Measurements from ENCODE around the gene DMRTC1B.
"Not testable (repeated sequence)": the region's sequence is repeated elsewhere in the genome, so short reads cannot be mapped to it uniquely, and the experiment has no call there.

Gene DMRTC1B

DNA sequence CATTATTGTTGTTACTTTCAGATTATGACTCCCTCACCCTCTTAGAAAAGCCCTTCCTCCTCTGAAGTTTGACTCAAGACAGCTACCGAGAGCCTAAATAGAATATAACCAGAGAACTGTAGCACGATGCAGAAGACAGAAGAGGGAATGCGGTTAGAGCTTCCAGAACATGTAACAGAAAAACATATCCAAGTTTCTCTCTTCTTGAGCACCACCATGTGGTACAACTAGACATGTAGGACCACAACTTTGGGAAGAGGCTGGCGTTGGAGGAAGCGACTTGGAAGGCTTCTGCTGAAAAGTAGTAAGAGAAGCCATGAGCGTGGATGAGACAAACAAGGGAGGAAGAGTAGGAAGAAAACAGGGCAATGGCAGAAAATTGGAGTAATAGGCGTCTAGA lies 31.1 kb upstream of the DMRTC1B start:
- H2AFZ ChIP-seq (ENCODE audit: low read depth, low read length); H2BK15ac ChIP-seq (ENCODE audit: low read depth, poor library complexity, severe bottlenecking); H3K18ac ChIP-seq (ENCODE audit: low read depth in 1 of 2, low read length in 2 of 2); H2BK12ac ChIP-seq (ENCODE audit: low read length in 2 of 2); H3K4me2 ChIP-seq (ENCODE audit: low read length, poor library complexity, severe bottlenecking); H2BK120ac ChIP-seq (ENCODE audit: low read depth, low read length); H3K27me3 ChIP-seq (ENCODE audit: control insufficient read depth in 1 of 2, insufficient read depth in 1 of 2, low read length in 2 of 2); H3K23ac ChIP-seq (ENCODE audit: low read length in 2 of 2); DNase-seq; H3K79me1 ChIP-seq (replicated peaks; ENCODE audit: low read length, poor library complexity, severe bottlenecking); H3K9ac ChIP-seq (ENCODE audit: low read length); H3K9me3 ChIP-seq (ENCODE audit: control insufficient read depth, low read length); H3K4me3 ChIP-seq (ENCODE audit: insufficient read depth in 1 of 2, low read depth in 1 of 2, low read length in 2 of 2); H3K36me3 ChIP-seq (ENCODE audit: control insufficient read depth in 1 of 2, insufficient read depth in 2 of 2, low read depth in 1 of 2, low read length in 2 of 2); H3K27ac ChIP-seq (ENCODE audit: low read length, poor library complexity, severe bottlenecking); H2BK5ac ChIP-seq (ENCODE audit: low read depth, low read length, poor library complexity, severe bottlenecking); H3K14ac ChIP-seq (ENCODE audit: low read length in 2 of 2); H4K91ac ChIP-seq (ENCODE audit: low read length); H3K4ac ChIP-seq (ENCODE audit: low read depth in 1 of 2, low read length in 2 of 2); H3K4me1 ChIP-seq (ENCODE audit: control insufficient read depth, insufficient read depth, low read depth, low read length); H2AK5ac ChIP-seq (ENCODE audit: low read length, severe bottlenecking); H4K8ac ChIP-seq (ENCODE audit: low read length): not testable (repeated sequence)
- WGBS, result no CpG with 5 or more reads among the region's 7 CpGs

GRCh38 chrX:72748545-72748944 lies 28.1 kb upstream of the DMRTC1B start:
- H2AFZ ChIP-seq (ENCODE audit: low read depth, low read length); H2BK12ac ChIP-seq (ENCODE audit: low read length in 2 of 2); H2BK15ac ChIP-seq (ENCODE audit: low read depth, poor library complexity, severe bottlenecking); DNase-seq; H2AK5ac ChIP-seq (ENCODE audit: low read length, severe bottlenecking); H4K8ac ChIP-seq (ENCODE audit: low read length); H3K14ac ChIP-seq (ENCODE audit: low read length in 2 of 2); H3K4me2 ChIP-seq (ENCODE audit: low read length, poor library complexity, severe bottlenecking); H4K91ac ChIP-seq (ENCODE audit: low read length); H3K36me3 ChIP-seq (ENCODE audit: control insufficient read depth in 1 of 2, insufficient read depth in 2 of 2, low read depth in 1 of 2, low read length in 2 of 2); H3K4me1 ChIP-seq (ENCODE audit: control insufficient read depth, insufficient read depth, low read depth, low read length); H3K27me3 ChIP-seq (ENCODE audit: control insufficient read depth in 1 of 2, insufficient read depth in 1 of 2, low read length in 2 of 2); H3K79me1 ChIP-seq (replicated peaks; ENCODE audit: low read length, poor library complexity, severe bottlenecking); H2BK5ac ChIP-seq (ENCODE audit: low read depth, low read length, poor library complexity, severe bottlenecking); H3K4ac ChIP-seq (ENCODE audit: low read depth in 1 of 2, low read length in 2 of 2); H3K9me3 ChIP-seq (ENCODE audit: control insufficient read depth, low read length); H3K18ac ChIP-seq (ENCODE audit: low read depth in 1 of 2, low read length in 2 of 2); H3K9ac ChIP-seq (ENCODE audit: low read length); H3K27ac ChIP-seq (ENCODE audit: low read length, poor library complexity, severe bottlenecking); H3K23ac ChIP-seq (ENCODE audit: low read length in 2 of 2); H3K4me3 ChIP-seq (ENCODE audit: insufficient read depth in 1 of 2, low read depth in 1 of 2, low read length in 2 of 2); H2BK120ac ChIP-seq (ENCODE audit: low read depth, low read length): not testable (repeated sequence)
- WGBS, result no CpG with 5 or more reads among the region's 3 CpGs

DNA sequence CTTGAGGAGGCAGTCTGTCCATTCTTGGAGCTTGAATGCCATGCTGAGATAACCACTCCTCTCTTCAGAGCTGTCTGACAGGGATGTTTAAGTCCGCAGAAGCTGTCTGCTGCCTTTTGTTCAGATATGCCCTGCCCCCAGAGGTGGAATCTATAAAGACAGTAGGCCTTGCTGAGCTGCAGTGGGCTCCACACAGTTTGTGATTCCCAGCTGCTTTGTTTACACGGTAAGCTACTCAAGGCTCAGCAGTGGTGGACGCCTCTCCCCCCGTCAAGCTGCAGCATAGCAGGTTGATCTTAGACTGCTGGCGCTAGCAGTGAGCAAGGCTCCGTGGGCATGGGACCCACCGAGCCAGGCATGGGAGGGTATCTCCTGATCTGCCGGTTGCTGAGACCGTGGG lies 16.2 kb upstream of the DMRTC1B start:
- not testable (repeated sequence) for H3K27ac ChIP-seq (ENCODE audit: low read length, poor library complexity, severe bottlenecking); H3K4ac ChIP-seq (ENCODE audit: low read depth in 1 of 2, low read length in 2 of 2); H2BK15ac ChIP-seq (ENCODE audit: low read depth, poor library complexity, severe bottlenecking); H4K91ac ChIP-seq (ENCODE audit: low read length); H4K8ac ChIP-seq (ENCODE audit: low read length); H3K27me3 ChIP-seq (ENCODE audit: control insufficient read depth in 1 of 2, insufficient read depth in 1 of 2, low read length in 2 of 2); H2AFZ ChIP-seq (ENCODE audit: low read depth, low read length); H3K79me1 ChIP-seq (replicated peaks; ENCODE audit: low read length, poor library complexity, severe bottlenecking); H3K9ac ChIP-seq (ENCODE audit: low read length); H2BK5ac ChIP-seq (ENCODE audit: low read depth, low read length, poor library complexity, severe bottlenecking); H2BK120ac ChIP-seq (ENCODE audit: low read depth, low read length); H3K4me1 ChIP-seq (ENCODE audit: control insufficient read depth, insufficient read depth, low read depth, low read length); H2AK5ac ChIP-seq (ENCODE audit: low read length, severe bottlenecking); H3K4me2 ChIP-seq (ENCODE audit: low read length, poor library complexity, severe bottlenecking); H3K18ac ChIP-seq (ENCODE audit: low read depth in 1 of 2, low read length in 2 of 2); DNase-seq; H3K23ac ChIP-seq (ENCODE audit: low read length in 2 of 2); H3K4me3 ChIP-seq (ENCODE audit: insufficient read depth in 1 of 2, low read depth in 1 of 2, low read length in 2 of 2); H2BK12ac ChIP-seq (ENCODE audit: low read length in 2 of 2); H3K14ac ChIP-seq (ENCODE audit: low read length in 2 of 2); H3K9me3 ChIP-seq (ENCODE audit: control insufficient read depth, low read length); H3K36me3 ChIP-seq (ENCODE audit: control insufficient read depth in 1 of 2, insufficient read depth in 2 of 2, low read depth in 1 of 2, low read length in 2 of 2)
- WGBS, result no CpG with 5 or more reads among the region's 9 CpGs

- not testable (repeated sequence) for H4K8ac ChIP-seq (ENCODE audit: low read length); H2AFZ ChIP-seq (ENCODE audit: low read depth, low read length); H2AK5ac ChIP-seq (ENCODE audit: low read length, severe bottlenecking); H3K9me3 ChIP-seq (ENCODE audit: control insufficient read depth, low read length); H3K4me2 ChIP-seq (ENCODE audit: low read length, poor library complexity, severe bottlenecking); H2BK5ac ChIP-seq (ENCODE audit: low read depth, low read length, poor library complexity, severe bottlenecking); DNase-seq; H3K14ac ChIP-seq (ENCODE audit: low read length in 2 of 2); H3K36me3 ChIP-seq (ENCODE audit: control insufficient read depth in 1 of 2, insufficient read depth in 2 of 2, low read depth in 1 of 2, low read length in 2 of 2); H3K4me1 ChIP-seq (ENCODE audit: control insufficient read depth, insufficient read depth, low read depth, low read length); H3K27me3 ChIP-seq (ENCODE audit: control insufficient read depth in 1 of 2, insufficient read depth in 1 of 2, low read length in 2 of 2); H4K91ac ChIP-seq (ENCODE audit: low read length); H3K18ac ChIP-seq (ENCODE audit: low read depth in 1 of 2, low read length in 2 of 2); H3K27ac ChIP-seq (ENCODE audit: low read length, poor library complexity, severe bottlenecking); H3K23ac ChIP-seq (ENCODE audit: low read length in 2 of 2); H2BK12ac ChIP-seq (ENCODE audit: low read length in 2 of 2); H3K4me3 ChIP-seq (ENCODE audit: insufficient read depth in 1 of 2, low read depth in 1 of 2, low read length in 2 of 2); H3K9ac ChIP-seq (ENCODE audit: low read length); H3K4ac ChIP-seq (ENCODE audit: low read depth in 1 of 2, low read length in 2 of 2); H2BK120ac ChIP-seq (ENCODE audit: low read depth, low read length); H3K79me1 ChIP-seq (replicated peaks; ENCODE audit: low read length, poor library complexity, severe bottlenecking); H2BK15ac ChIP-seq (ENCODE audit: low read depth, poor library complexity, severe bottlenecking)
- no CpG with 5 or more reads among the region's 15 CpGs for WGBS
Measured at GRCh38 chrX:72777467-72777790, 739 bp downstream of the DMRTC1B start.
